NCI-H748 (cell line): ENCODE results near the gene SELPLG.

Experiments used
- DNase-seq: peaks from one replicate; lab custom pipeline; 2025; ENCODE audit not compliant: unreplicated experiment; lab: John Stamatoyannopoulos, UW

The SELPLG gene

GRCh38 chr12:108605690-108606406 is 27.8 kb downstream of the SELPLG start:
- DNase-seq: no peak

- no peak for DNase-seq
These were observed 28.5 kb downstream of the SELPLG start for GRCh38 chr12:108605000-108605689.

GRCh38 chr12:108604208-108604941 is 29.3 kb downstream of the SELPLG start:
- DNase-seq: peak; percentile 42

- DNase-seq: no peak
These were observed 30.0 kb downstream of the SELPLG start for GRCh38 chr12:108603743-108604142.

- DNase-seq: no peak
These were observed 30.6 kb downstream of the SELPLG start for GRCh38 chr12:108602976-108603704.

GRCh38 chr12:108602209-108602705 is 31.4 kb downstream of the SELPLG start:
- DNase-seq: no peak

GRCh38 chr12:108600702-108601007 is 33.0 kb downstream of the SELPLG start:
- DNase-seq: no peak

GRCh38 chr12:108599948-108600701 is 33.6 kb downstream of the SELPLG start:
- no peak for DNase-seq

GRCh38 chr12:108599541-108599940 is 34.2 kb downstream of the SELPLG start:
- no peak for DNase-seq

- DNase-seq: no peak
These were observed 35.0 kb downstream of the SELPLG start for GRCh38 chr12:108598553-108599250.

GRCh38 chr12:108597559-108598471 is 35.9 kb downstream of the SELPLG start, which contains the start of gene TMEM119:
TMEM119 (minus strand) TSS chr12:108598084; CDS start chr12:108592383, 5,701 bp downstream.
- no peak for DNase-seq

GRCh38 chr12:108596854-108597558 is 36.7 kb downstream of the SELPLG start:
- peak; percentile 24 for DNase-seq

GRCh38 chr12:108595711-108596647 is 37.7 kb downstream of the SELPLG start:
- no peak for DNase-seq

GRCh38 chr12:108594960-108595710 is 38.6 kb downstream of the SELPLG start:
- no peak for DNase-seq

GRCh38 chr12:108594323-108594903 is 39.3 kb downstream of the SELPLG start:
- DNase-seq: no peak
